Lung (tissue), 12 donors: ENCODE data around the gene COPB2. TPM values are rescaled to one million over a fixed set of nuclear protein-coding genes. Genes with fewer than 3 reads are reported as not detected.

Source experiments
- ATAC-seq: fragments of 200-7000 bp; cut with Tn5 transposase; one replicate; pipeline ENCODE4 v1.9.1; 2020; ENCODE audit warnings: moderate number of reproducible peaks; ENCODE audit not compliant: insufficient read depth, low FRiP score
- DNase-seq, 3 donors: peaks; one replicate each; pipeline ENCODE4 v3.0.0-alpha.2; 2013 to 2017
- H3K27ac ChIP-seq, 2 donors: one replicate each; pipeline ENCODE4 v1.5.1; 2013; ENCODE audit warnings: mild to moderate bottlenecking in 2 of 2, moderate library complexity in 2 of 2, control low read depth in 1 of 2, inconsistent platforms in 1 of 2, low read depth in 1 of 2, low read length in 1 of 2
- H3K27me3 ChIP-seq, 3 donors: one replicate each; pipeline ENCODE4 v1.5.1; 2013; ENCODE audit warnings: low read length in 2 of 3; ENCODE audit not compliant: control insufficient read depth in 3 of 3, insufficient read depth in 3 of 3
- H3K36me3 ChIP-seq, 4 donors: one replicate each; pipeline ENCODE4 v1.5.1; 2013; ENCODE audit warnings: low read length in 4 of 4, mild to moderate bottlenecking in 1 of 4, moderate library complexity in 1 of 4; ENCODE audit not compliant: control insufficient read depth in 4 of 4, insufficient read depth in 4 of 4
- H3K4me1 ChIP-seq, 5 donors: one replicate each; pipeline ENCODE4 v1.5.1; 2013; ENCODE audit warnings: low read length in 5 of 5, mild to moderate bottlenecking in 2 of 5, moderate library complexity in 1 of 5; ENCODE audit not compliant: control insufficient read depth in 5 of 5, insufficient read depth in 5 of 5
- H3K4me3 ChIP-seq: one replicate; pipeline ENCODE4 v1.5.1; 2013; ENCODE audit warnings: mild to moderate bottlenecking, control low read depth, moderate library complexity
- H3K9ac ChIP-seq, 2 donors: one replicate each; pipeline ENCODE4 v1.5.1; 2013; ENCODE audit warnings: low read length in 2 of 2, control low read depth in 1 of 2; ENCODE audit not compliant: insufficient read depth in 1 of 2
- H3K9me3 ChIP-seq, 4 donors: one replicate each; pipeline ENCODE4 v1.5.1; 2013; ENCODE audit warnings: low read length in 3 of 4, mild to moderate bottlenecking in 1 of 4, moderate library complexity in 1 of 4; ENCODE audit not compliant: control insufficient read depth in 4 of 4, insufficient read depth in 3 of 4
- CTCF ChIP-seq: IDR thresholded peaks from 2 replicates; pipeline ENCODE4 v1.5.1; 2012; ENCODE audit warnings: mild to moderate bottlenecking; ENCODE audit errors: control extremely low read depth, extremely low read depth
- WGBS, 2 donors: extraction: QIAGEN DNeasy Blood & Tissue Kit; methylation state at CpG; one replicate each; pipeline ENCODE4 v1.1.7; 2013; 5-methylcytosine and 5-hydroxymethylcytosine counted together
- polyA plus RNA-seq, 2 donors: library from polyadenylated mRNA; stranded (reverse); fragments of 200-250 nt; gene quantifications; one replicate each; pipeline ENCODE4 v1.2.1, GENCODE V29; 2013
- total RNA-seq, 2 donors: library from RNA; depleted of rRNA in 1 of 2; stranded (reverse); fragments of >200 nt in 1 of 2; gene quantifications; one replicate each; pipeline ENCODE4 v1.2.1, GENCODE V29; 2014 to 2021
- donor health status: control.
- donor health status: control.
- donor health status: Bipolar disorder and iron deficiency.
- donor health status: healthy.
- donor health status: DM: yes; HTN: yes; CAD: no.

COPB2 gene
- total and polyA plus RNA-seq, 4 donors = 36.9 to 136 (median 103) TPM

- no peak overlapping the region for H3K4me3 ChIP-seq
- ATAC-seq = no peak
- DNase-seq = no peak
- no peak overlapping the region for H3K27ac ChIP-seq
- H3K9ac ChIP-seq = no peak overlapping the region
- WGBS, 2 donors = 46 to 48% methylated on average over 3 of the region's 3 CpGs
- H3K27me3 ChIP-seq = no peaks in the 10 kb centered on the region
- peaks cover 0 to 4% (median 0%) of the 10 kb centered on the region in 5 donors for H3K4me1 ChIP-seq
- H3K9me3 ChIP-seq = peaks cover 0 to 4% (median 0%) of the 10 kb centered on the region in 4 donors
- TF ChIP-seq CTCF = no peak
- no peaks in the 10 kb centered on the region for H3K36me3 ChIP-seq
Measured at GRCh38 chr3:139318431-139318816, 71.0 kb downstream of the COPB2 start.

GRCh38 chr3:139317660-139318430, 71.6 kb downstream of the COPB2 start:
- ATAC-seq = no peak

GRCh38 chr3:139317215-139317614, 72.2 kb downstream of the COPB2 start:
- Histone ChIP-seq H3K4me1 (peaks cover 0 to 4% (median 0%) of the 10 kb centered on the region in 5 donors), H3K36me3 (no peaks in the 10 kb centered on the region), H3K4me3 (no peak overlapping the region), H3K9ac (no peak overlapping the region), H3K27ac (no peak overlapping the region), H3K27me3 (no peaks in the 10 kb centered on the region), H3K9me3 (peaks cover 0 to 4% (median 0%) of the 10 kb centered on the region in 4 donors)
- TF ChIP-seq CTCF = no peak
- WGBS, 2 donors = 58 to 73% methylated on average over 6 of the region's 6 CpGs
- DNase-seq (no peak), ATAC-seq (no peak)

More at GRCh38 chr3:139317660-139318430, 71.6 kb downstream of the COPB2 start:
- Histone ChIP-seq H3K27me3 (no peaks in the 10 kb centered on the region), H3K36me3 (no peaks in the 10 kb centered on the region), H3K4me1 (peaks cover 0 to 4% (median 0%) of the 10 kb centered on the region in 5 donors), H3K9me3 (peaks cover 0 to 4% (median 0%) of the 10 kb centered on the region in 4 donors), H3K9ac (no peak overlapping the region), H3K27ac (no peak overlapping the region), H3K4me3 (no peak overlapping the region)
- DNase-seq = no peak
- no peak for TF ChIP-seq CTCF
- 87 to 91% methylated on average over 8 of the region's 8 CpGs for WGBS, 2 donors

GRCh38 chr3:139313921-139314320, 75.5 kb downstream of the COPB2 start:
- Histone ChIP-seq H3K36me3 (no peaks in the 10 kb centered on the region), H3K27ac (no peak overlapping the region), H3K9ac (no peak overlapping the region), H3K4me1 (peaks cover 0 to 4% (median 0%) of the 10 kb centered on the region in 5 donors), H3K4me3 (no peak overlapping the region), H3K27me3 (no peaks in the 10 kb centered on the region), H3K9me3 (peaks cover 0 to 4% (median 0%) of the 10 kb centered on the region in 4 donors)
- TF ChIP-seq CTCF = no peak
- WGBS, 2 donors = 87 to 90% methylated on average over 5 of the region's 5 CpGs
- ATAC-seq (no peak), DNase-seq (no peak)
